H9 (cell line): Measurements from ENCODE around the gene RANBP3. TPM values are rescaled to one million over a fixed set of nuclear protein-coding genes. Genes with fewer than 3 reads are reported as not detected.

Experiments
- DNase-seq: peaks from one replicate; pipeline ENCODE4 v3.0.0-alpha.2; 2017
- H2AFZ ChIP-seq: one replicate; pipeline ENCODE4 v1.6.1; 2013; ENCODE audit warnings: mild to moderate bottlenecking, low read length, control low read depth, moderate library complexity
- H2AK5ac ChIP-seq: 2 replicates; pipeline ENCODE4 v1.6.1; 2013; ENCODE audit warnings: low read length, control low read depth, mixed read lengths; ENCODE audit not compliant: insufficient read length
- H2BK120ac ChIP-seq: one replicate; pipeline ENCODE4 v1.6.1; 2013; ENCODE audit warnings: low read depth, mild to moderate bottlenecking, low read length, control low read depth, inconsistent platforms; ENCODE audit not compliant: poor library complexity, severe bottlenecking
- H2BK12ac ChIP-seq: 2 replicates; pipeline ENCODE4 v1.6.1; 2013; ENCODE audit warnings: low read length, control low read depth, mixed read lengths, low read depth; ENCODE audit not compliant: insufficient read length
- H2BK15ac ChIP-seq: 2 replicates; pipeline ENCODE4 v1.6.1; 2013; ENCODE audit warnings: low read depth, low read length, control low read depth
- H2BK20ac ChIP-seq: one replicate; pipeline ENCODE4 v1.6.1; 2013; ENCODE audit warnings: low read depth, mild to moderate bottlenecking, low read length, control low read depth, inconsistent platforms; ENCODE audit not compliant: poor library complexity, severe bottlenecking
- H2BK5ac ChIP-seq: 2 replicates; pipeline ENCODE4 v1.6.1; 2013; ENCODE audit warnings: low read length, control low read depth, mixed read lengths; ENCODE audit not compliant: insufficient read length
- H3K14ac ChIP-seq: 2 replicates; pipeline ENCODE4 v1.6.1; 2013; ENCODE audit warnings: low read length, control low read depth; ENCODE audit not compliant: insufficient read depth
- H3K18ac ChIP-seq: 2 replicates; pipeline ENCODE4 v1.6.1; 2013; ENCODE audit warnings: low read depth, mild to moderate bottlenecking, mixed read lengths, low read length, control low read depth; ENCODE audit not compliant: insufficient read length
- H3K23ac ChIP-seq: 2 replicates; pipeline ENCODE4 v1.6.1; 2013; ENCODE audit warnings: low read length, control low read depth, mixed read lengths, low read depth; ENCODE audit not compliant: insufficient read length
- H3K23me2 ChIP-seq: 2 replicates; pipeline ENCODE4 v1.6.1; 2013; ENCODE audit warnings: low read depth, mild to moderate bottlenecking, mixed read lengths, low read length, control low read depth; ENCODE audit not compliant: insufficient read length, poor library complexity, severe bottlenecking
- H3K27ac ChIP-seq: 2 replicates; pipeline ENCODE4 v1.5.1; 2013; ENCODE audit warnings: low read length, control low read depth, mixed read lengths, low read depth; ENCODE audit not compliant: insufficient read length
- H3K27me3 ChIP-seq: 2 replicates; pipeline ENCODE4 v1.6.1; 2013; ENCODE audit warnings: low read length, control low read depth, inconsistent platforms; ENCODE audit not compliant: insufficient read depth
- H3K4ac ChIP-seq: 2 replicates; pipeline ENCODE4 v1.6.1; 2013; ENCODE audit warnings: low read depth, mild to moderate bottlenecking, control low read depth, inconsistent platforms, low read length, moderate library complexity
- H3K4me1 ChIP-seq: 2 replicates; pipeline ENCODE4 v1.6.1; 2013; ENCODE audit warnings: low read length, control low read depth, inconsistent platforms; ENCODE audit not compliant: insufficient read depth
- H3K4me2 ChIP-seq: 2 replicates; pipeline ENCODE4 v1.6.1; 2013; ENCODE audit warnings: low read length, control low read depth, mixed read lengths; ENCODE audit not compliant: insufficient read length, insufficient read depth
- H3K56ac ChIP-seq: 2 replicates; pipeline ENCODE4 v1.6.1; 2013; ENCODE audit warnings: low read depth, mild to moderate bottlenecking, mixed read lengths, low read length, control low read depth; ENCODE audit not compliant: insufficient read length
- H3K79me1 ChIP-seq: 2 replicates; pipeline ENCODE4 v1.6.1; 2013; ENCODE audit warnings: low read depth, mild to moderate bottlenecking, moderate library complexity, low read length, control low read depth, inconsistent platforms; ENCODE audit not compliant: insufficient read depth, poor library complexity, severe bottlenecking
- H3K79me2 ChIP-seq: 2 replicates; pipeline ENCODE4 v1.6.1; 2013; ENCODE audit warnings: low read length, control low read depth, inconsistent platforms; ENCODE audit not compliant: insufficient read depth
- H3K9ac ChIP-seq: 2 replicates; pipeline ENCODE4 v1.6.1; 2013; ENCODE audit warnings: low read length, control low read depth, mixed read lengths; ENCODE audit not compliant: insufficient read length; ENCODE audit errors: extremely low read depth
- H3K9me3 ChIP-seq: one replicate; pipeline ENCODE4 v1.6.1; 2013; ENCODE audit warnings: low read depth, low read length, inconsistent platforms; ENCODE audit not compliant: control insufficient read depth
- H3T11ph ChIP-seq: one replicate; pipeline ENCODE4 v1.6.1; 2013; ENCODE audit warnings: mild to moderate bottlenecking, low read length, control low read depth, inconsistent platforms
- H4K20me1 ChIP-seq: one replicate; pipeline ENCODE4 v1.6.1; 2013; ENCODE audit not compliant: control insufficient read depth, insufficient read length, insufficient read depth
- H4K5ac ChIP-seq: 2 replicates; pipeline ENCODE4 v1.6.1; 2013; ENCODE audit warnings: low read depth, mild to moderate bottlenecking, mixed read lengths, low read length, control low read depth; ENCODE audit not compliant: insufficient read length
- H4K8ac ChIP-seq: replicated peaks from 2 replicates; pipeline ENCODE4 v1.6.1; 2013; ENCODE audit warnings: low read length, control low read depth, mixed read lengths, low read depth; ENCODE audit not compliant: insufficient read length
- H4K91ac ChIP-seq: 2 replicates; pipeline ENCODE4 v1.6.1; 2013; ENCODE audit warnings: low read depth, mild to moderate bottlenecking, moderate library complexity, mixed read lengths, low read length, control low read depth; ENCODE audit not compliant: insufficient read length
- H3K27ac Mint-ChIP-seq, 3 experiments: 2 replicates in 2 of 3; 3 replicates in 1 of 3; pipeline ENCODE4 v1.8.0; 2020 to 2021; ENCODE audit warnings: mixed read lengths in 3 of 3, mild to moderate bottlenecking in 1 of 3, moderate library complexity in 1 of 3
- H3K27me3 Mint-ChIP-seq: 2 replicates; pipeline ENCODE4 v1.8.0; 2021; ENCODE audit warnings: low read depth, mild to moderate bottlenecking, moderate library complexity, mixed read lengths
- H3K36me3 Mint-ChIP-seq, 3 experiments: 2 replicates in 2 of 3; 3 replicates in 1 of 3; pipeline ENCODE4 v1.8.0; 2020 to 2021; ENCODE audit warnings: low read depth in 3 of 3, mixed read lengths in 3 of 3; ENCODE audit not compliant: insufficient read depth in 1 of 3
- H3K4me1 Mint-ChIP-seq, 2 experiments: 2 replicates each; pipeline ENCODE4 v1.8.0; 2020; ENCODE audit warnings: mixed read lengths in 2 of 2
- H3K4me3 Mint-ChIP-seq, 2 experiments: 2 replicates in 1 of 2; 3 replicates in 1 of 2; pipeline ENCODE4 v1.8.0; 2020 to 2021; ENCODE audit warnings: mild to moderate bottlenecking in 2 of 2, mixed read lengths in 2 of 2, moderate library complexity in 1 of 2
- H3K9me3 Mint-ChIP-seq, 2 experiments: 2 replicates in 1 of 2; 3 replicates in 1 of 2; pipeline ENCODE4 v1.8.0; 2020; ENCODE audit warnings: mild to moderate bottlenecking in 2 of 2, mixed read lengths in 2 of 2, moderate library complexity in 1 of 2
- WGBS: extraction: QIAGEN DNeasy Blood & Tissue Kit; methylation state at CpG from one replicate; pipeline ENCODE4 v1.1.7; 2013; ENCODE audit warnings: missing lambda C conversion rate, low lambda C conversion rate, mixed read lengths; ENCODE audit not compliant: insufficient read length; ENCODE audit errors: extremely low coverage; 5-methylcytosine and 5-hydroxymethylcytosine counted together
- total RNA-seq: library from RNA; stranded (reverse); gene quantifications from 2 replicates; pipeline ENCODE4 v1.2.1, GENCODE V29; 2021
- TF ChIP-seq, protein P1 (sequence below): fragments of 200-600 bp; sonication (generic); conservative IDR thresholded peaks from 3 replicates; pipeline ENCODE4 v1.8.0; 2021; ENCODE audit warnings: antibody characterized with exemption, mild to moderate bottlenecking

RANBP3 gene
- total RNA-seq, 1 experiment from 2014 or later: 86.5 TPM

DNA sequence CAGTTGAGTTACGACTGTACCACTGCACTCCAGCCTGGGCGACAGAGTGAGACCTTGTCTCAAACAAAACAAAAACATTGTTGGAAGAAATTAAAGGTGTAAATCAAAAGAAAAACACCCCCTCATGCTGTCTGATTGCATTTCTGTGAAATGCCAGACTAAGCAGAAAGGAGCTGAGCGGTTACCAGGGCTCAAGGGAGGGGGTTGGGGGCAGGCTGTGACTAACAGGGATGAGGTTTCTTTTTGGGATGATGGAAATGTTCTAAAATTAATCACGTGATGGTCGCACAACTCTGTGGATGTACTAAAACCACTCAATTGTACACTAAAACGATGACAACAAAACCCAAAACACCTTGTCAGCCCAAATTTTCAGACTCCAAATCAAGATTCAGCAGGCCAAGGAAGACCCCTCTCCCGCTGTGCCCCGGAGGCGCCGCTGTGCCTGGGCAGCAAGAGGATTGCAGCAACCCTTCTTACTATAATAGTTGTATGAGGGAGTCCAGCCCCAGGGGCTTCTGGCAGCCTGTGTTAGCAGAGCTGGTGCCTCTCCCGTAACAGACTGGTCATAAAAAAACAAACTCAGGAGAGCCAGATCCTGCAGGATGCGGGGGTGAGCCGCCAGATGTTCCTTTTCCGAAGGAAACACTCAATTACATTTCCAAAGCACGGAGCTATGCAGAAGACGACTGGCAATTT lies 43.0 kb downstream of the RANBP3 start:
- Mint-ChIP-seq H3K36me3 (peaks cover 8 to 64% (median 52%) of the 10 kb centered on the region in 3 experiments; a peak in 6 of 7 replicates), H3K27ac (no peak overlapping the region; a peak in 1 of 7 replicates), H3K4me3 (no peak overlapping the region), H3K9me3 (no peaks in the 10 kb centered on the region), H3K27me3 (no peaks in the 10 kb centered on the region; the same call in 1 of the 2 replicates), H3K4me1 (peaks cover 0 to 7% of the 10 kb centered on the region in 2 experiments; a peak in 1 of 4 replicates)
- TF ChIP-seq, protein P1, sequence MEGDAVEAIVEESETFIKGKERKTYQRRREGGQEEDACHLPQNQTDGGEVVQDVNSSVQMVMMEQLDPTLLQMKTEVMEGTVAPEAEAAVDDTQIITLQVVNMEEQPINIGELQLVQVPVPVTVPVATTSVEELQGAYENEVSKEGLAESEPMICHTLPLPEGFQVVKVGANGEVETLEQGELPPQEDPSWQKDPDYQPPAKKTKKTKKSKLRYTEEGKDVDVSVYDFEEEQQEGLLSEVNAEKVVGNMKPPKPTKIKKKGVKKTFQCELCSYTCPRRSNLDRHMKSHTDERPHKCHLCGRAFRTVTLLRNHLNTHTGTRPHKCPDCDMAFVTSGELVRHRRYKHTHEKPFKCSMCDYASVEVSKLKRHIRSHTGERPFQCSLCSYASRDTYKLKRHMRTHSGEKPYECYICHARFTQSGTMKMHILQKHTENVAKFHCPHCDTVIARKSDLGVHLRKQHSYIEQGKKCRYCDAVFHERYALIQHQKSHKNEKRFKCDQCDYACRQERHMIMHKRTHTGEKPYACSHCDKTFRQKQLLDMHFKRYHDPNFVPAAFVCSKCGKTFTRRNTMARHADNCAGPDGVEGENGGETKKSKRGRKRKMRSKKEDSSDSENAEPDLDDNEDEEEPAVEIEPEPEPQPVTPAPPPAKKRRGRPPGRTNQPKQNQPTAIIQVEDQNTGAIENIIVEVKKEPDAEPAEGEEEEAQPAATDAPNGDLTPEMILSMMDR: no peak
- Histone ChIP-seq H3K4ac (no peak overlapping the region), H2BK15ac (no peak overlapping the region), H4K8ac (no peak overlapping the region), H4K91ac (no peak overlapping the region), H4K5ac (no peak overlapping the region), H3K9me3 (no peaks in the 10 kb centered on the region), H4K20me1 (no peaks in the 10 kb centered on the region), H3K9ac (no peak overlapping the region), H3K79me1 (no peaks in the 10 kb centered on the region), H3K23ac (no peak overlapping the region), H3K4me1 (no peaks in the 10 kb centered on the region), H3K27ac (no peak overlapping the region), H3K14ac (no peak overlapping the region), H3K18ac (no peak overlapping the region), H2BK120ac (no peak overlapping the region), H2AFZ (no peak overlapping the region), H3K23me2 (no peaks in the 10 kb centered on the region), H2BK12ac (no peak overlapping the region), H3K27me3 (no peaks in the 10 kb centered on the region), H3K4me2 (no peak overlapping the region), H2BK20ac (no peak overlapping the region), H2BK5ac (no peak overlapping the region), H3T11ph (no peak overlapping the region), H3K56ac (no peak overlapping the region), H3K79me2 (no peaks in the 10 kb centered on the region), H2AK5ac (no peak overlapping the region)
- no CpG with 5 or more reads among the region's 16 CpGs for WGBS
- no peak for DNase-seq
